ENCODE data around the gene VTI1A. TPM values are rescaled to one million over a fixed set of nuclear protein-coding genes. Genes with fewer than 3 reads are reported as not detected.

VTI1A gene
- total and polyA plus RNA-seq, 2 of the 8 experiments (the other 6 are each of a cell fraction or from before 2014, with no cell fraction given): 6.0 to 20.0 TPM

DNA sequence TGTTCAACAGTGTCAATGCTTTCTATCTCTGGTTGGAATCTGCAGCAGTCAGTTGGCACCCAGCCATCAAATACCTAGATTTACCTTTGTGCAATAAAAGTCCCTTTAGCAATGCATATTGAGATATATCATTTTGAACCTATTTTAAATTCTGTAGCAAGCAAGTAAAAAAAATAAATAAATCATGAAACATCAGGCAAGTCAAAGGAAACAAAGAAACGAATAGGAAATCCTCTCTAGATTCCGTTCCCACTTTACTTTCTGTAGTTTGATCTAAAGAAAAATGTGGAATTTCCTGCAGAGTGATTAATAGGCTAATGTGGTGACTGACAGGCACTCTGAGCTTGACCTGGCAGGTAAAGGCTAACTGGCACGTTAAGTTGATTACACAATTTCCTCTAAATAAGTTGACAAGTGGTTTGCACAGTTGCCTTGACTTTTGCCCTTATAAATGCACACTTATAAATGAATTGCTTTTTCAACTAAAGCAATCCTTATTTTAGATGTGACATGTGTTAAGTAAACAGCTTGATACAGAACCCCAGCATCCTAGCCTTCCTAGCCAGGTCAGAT lies 294.9 kb downstream of the VTI1A start:
- Histone ChIP-seq H3K18ac (ENCODE audit: extremely low read depth, low read length) (no peak overlapping the region), H3K56ac (replicated peaks; ENCODE audit: insufficient read length, low read depth, low read length) (no peak overlapping the region), H2AFZ (ENCODE audit: low read length) (no peak overlapping the region), H2BK120ac (replicated peaks; ENCODE audit: low read depth, low read length) (no peak overlapping the region), H3K27ac (ENCODE audit: low read depth, low read length) (no peak overlapping the region), H2BK12ac (ENCODE audit: low read depth, low read length) (no peak overlapping the region), H3K23ac (ENCODE audit: insufficient read length) (no peak overlapping the region), H3K4ac (replicated peaks; ENCODE audit: insufficient read length, low read depth, low read length) (no peak overlapping the region), H3K4me2 (ENCODE audit: insufficient read depth in 1 of 2, low read depth in 2 of 2, low read length in 2 of 2) (no peak overlapping the region), H4K20me1 (replicated peaks in 1 of 2; ENCODE audit: control insufficient read depth in 1 of 2, insufficient read depth in 2 of 2, low read length in 2 of 2) (peaks cover 0 to 1% of the 10 kb centered on the region in 2 experiments), H2BK5ac (ENCODE audit: low read depth, low read length) (no peak overlapping the region), H3K79me1 (ENCODE audit: low read depth, low read length) (no peaks in the 10 kb centered on the region), H4K5ac (ENCODE audit: insufficient read length, low read depth, low read length) (no peak overlapping the region), H3K9ac (replicated peaks in 1 of 4; ENCODE audit: extremely low read depth in 1 of 4, low read depth in 3 of 4, low read length in 3 of 4) (no peak overlapping the region), H4K91ac (replicated peaks; ENCODE audit: insufficient read length, low read length) (no peak overlapping the region), H3K27me3 (replicated peaks in 1 of 4; ENCODE audit: control insufficient read depth in 3 of 4, extremely low read depth in 1 of 4, insufficient read depth in 3 of 4, low read length in 3 of 4) (no peaks in the 10 kb centered on the region), H3K4me1 (replicated peaks in 1 of 4; ENCODE audit: control insufficient read depth in 3 of 4, insufficient read depth in 4 of 4, low read length in 3 of 4) (peaks cover 0 to 7% (median 3%) of the 10 kb centered on the region in 4 experiments; a peak in 5 of 7 replicates), H2AK5ac (ENCODE audit: low read depth, low read length) (no peak overlapping the region), H3K23me2 (ENCODE audit: low read depth, low read length) (no peaks in the 10 kb centered on the region), H3K9me3 (ENCODE audit: insufficient read depth in 2 of 2, low read depth in 1 of 2, low read length in 1 of 2) (no peaks in the 10 kb centered on the region), H4K8ac (ENCODE audit: extremely low read depth, insufficient read depth, low read length) (no peak overlapping the region), H2BK20ac (ENCODE audit: low read length) (no peak overlapping the region), H3K4me3 (ENCODE audit: extremely low read depth in 1 of 4, insufficient read depth in 2 of 4, low read depth in 3 of 4, low read length in 4 of 4) (no peak overlapping the region), H3K14ac (ENCODE audit: insufficient read length) (no peak overlapping the region), H3K79me2 (ENCODE audit: control insufficient read depth in 1 of 2, insufficient read depth in 2 of 2, low read length in 2 of 2) (no peaks in the 10 kb centered on the region), H2BK15ac (ENCODE audit: low read length) (no peak overlapping the region), H3K36me3 (ENCODE audit: control insufficient read depth in 2 of 4, insufficient read depth in 4 of 4, low read length in 3 of 4) (no peaks in the 10 kb centered on the region)
- FAIRE-seq (no peak), DNase-seq (ENCODE audit: low read depth in 1 of 2, low spot score in 2 of 2) (no peak)
- ChIA-PET CTCF (ENCODE audit: partially characterized antibody) (interaction anchor here (0.8 to 1.4 kb wide), 2 partner anchors 20 to 33 kb away, joined by 3 to 4 read pairs; no protein-coding TSS in a partner anchor), POLR2A (ENCODE audit: partially characterized antibody) (interaction anchor here (1.3 kb wide), 1 partner anchor 15 kb away, joined by 3 read pairs; no protein-coding TSS in a partner anchor)
- 44% methylated on average over 3 of the region's 3 CpGs; no CpG with 5 or more reads in 1 of the 2 experiments for WGBS, 2 experiments (ENCODE audit: extremely low coverage in 1 of 2, insufficient coverage in 1 of 2, insufficient read length in 1 of 2, insufficient replicate concordance in 2 of 2, low coverage in 1 of 2, low lambda C conversion rate in 2 of 2, missing lambda C conversion rate in 1 of 2)
- no peak for TF ChIP-seq JUN (IDR thresholded peaks at IDR 0.05; ENCODE audit: low read depth, low read length)
- TF ChIP-seq, protein P1, sequence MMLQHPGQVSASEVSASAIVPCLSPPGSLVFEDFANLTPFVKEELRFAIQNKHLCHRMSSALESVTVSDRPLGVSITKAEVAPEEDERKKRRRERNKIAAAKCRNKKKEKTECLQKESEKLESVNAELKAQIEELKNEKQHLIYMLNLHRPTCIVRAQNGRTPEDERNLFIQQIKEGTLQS (IDR thresholded peaks at IDR 0.05; ENCODE audit: insufficient read depth, low read depth, low read length): no peak
- no peak for TF ChIP-seq POLR2AphosphoS5 (IDR thresholded peaks at IDR 0.05; ENCODE audit: low read depth, low read length)
- TF ChIP-seq ZNF274 (IDR thresholded peaks at IDR 0.05; ENCODE audit: borderline replicate concordance, extremely low read depth, low read length): no peak
- TF ChIP-seq GTF2F1 (IDR thresholded peaks at IDR 0.05; ENCODE audit: borderline replicate concordance, low read depth, low read length): no peak
- TF ChIP-seq TCF12 (IDR thresholded peaks at IDR 0.05; ENCODE audit: low read depth, low read length): no peak
- no peak for TF ChIP-seq NANOG (IDR thresholded peaks at IDR 0.05; ENCODE audit: insufficient read depth, low read depth, low read length, poor library complexity, severe bottlenecking)
- TF ChIP-seq, protein P2, sequence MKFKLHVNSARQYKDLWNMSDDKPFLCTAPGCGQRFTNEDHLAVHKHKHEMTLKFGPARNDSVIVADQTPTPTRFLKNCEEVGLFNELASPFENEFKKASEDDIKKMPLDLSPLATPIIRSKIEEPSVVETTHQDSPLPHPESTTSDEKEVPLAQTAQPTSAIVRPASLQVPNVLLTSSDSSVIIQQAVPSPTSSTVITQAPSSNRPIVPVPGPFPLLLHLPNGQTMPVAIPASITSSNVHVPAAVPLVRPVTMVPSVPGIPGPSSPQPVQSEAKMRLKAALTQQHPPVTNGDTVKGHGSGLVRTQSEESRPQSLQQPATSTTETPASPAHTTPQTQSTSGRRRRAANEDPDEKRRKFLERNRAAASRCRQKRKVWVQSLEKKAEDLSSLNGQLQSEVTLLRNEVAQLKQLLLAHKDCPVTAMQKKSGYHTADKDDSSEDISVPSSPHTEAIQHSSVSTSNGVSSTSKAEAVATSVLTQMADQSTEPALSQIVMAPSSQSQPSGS (IDR thresholded peaks at IDR 0.05; ENCODE audit: low read length): no peak
- no peak for TF ChIP-seq SIX5 (IDR thresholded peaks at IDR 0.05; ENCODE audit: low read depth, low read length)
- TF ChIP-seq SP2 (IDR thresholded peaks at IDR 0.05; ENCODE audit: low read length): no peak
- TF ChIP-seq PHF8 (conservative IDR thresholded peaks at IDR 0.05; ENCODE audit: low read depth, low read length): no peak
